ENCODE data around the gene KMT2E.

The KMT2E gene

GRCh38 chr7:105010504-105011130, 3.4 kb upstream of the KMT2E start:
- H3K9ac ChIP-seq (ENCODE audit: insufficient read length) = peak overlapping the region; percentile 100
- TF ChIP-seq EZH2 (IDR thresholded peaks at IDR 0.05) (no peak), POLR2AphosphoS5 (IDR thresholded peaks at IDR 0.05; ENCODE audit: borderline replicate concordance, low read depth, low read length) (no peak), FOXP2 (optimal IDR thresholded peaks at IDR 0.05; ENCODE audit: control extremely low read depth, extremely low read length, insufficient read depth) (no peak)
- H3K27ac ChIP-seq = peak overlapping the region; percentile 99; the same call in 1 of the 2 replicates
- DNase-seq (ENCODE audit: low read depth, low spot score) = no peak
- H3K36me3 ChIP-seq (ENCODE audit: insufficient read depth, low read length) = peaks cover 36% of the 10 kb centered on the region
- peak overlapping the region; percentile 94 for H3K4me3 ChIP-seq
- no peaks in the 10 kb centered on the region for H3K9me3 ChIP-seq (ENCODE audit: low read depth, low read length)

GRCh38 chr7:105011141-105011830, 2.7 kb upstream of the KMT2E start:
- peak overlapping the region; percentile 100 for H3K9ac ChIP-seq (ENCODE audit: insufficient read length)
- peak overlapping the region; percentile 99 for H3K27ac ChIP-seq
- peak overlapping the region; percentile 94 for H3K4me3 ChIP-seq
- TF ChIP-seq FOXP2 (optimal IDR thresholded peaks at IDR 0.05; ENCODE audit: control extremely low read depth, extremely low read length, insufficient read depth) (no peak), POLR2AphosphoS5 (IDR thresholded peaks at IDR 0.05; ENCODE audit: borderline replicate concordance, low read depth, low read length) (no peak), EZH2 (IDR thresholded peaks at IDR 0.05) (no peak)
- H3K9me3 ChIP-seq (ENCODE audit: low read depth, low read length) = no peaks in the 10 kb centered on the region
- H3K36me3 ChIP-seq (ENCODE audit: insufficient read depth, low read length) = peaks cover 33% of the 10 kb centered on the region
- no peak for DNase-seq (ENCODE audit: low read depth, low spot score)

GRCh38 chr7:105011831-105012502, 2.0 kb upstream of the KMT2E start:
- Histone ChIP-seq H3K9me3 (ENCODE audit: low read depth, low read length) (no peaks in the 10 kb centered on the region), H3K36me3 (ENCODE audit: insufficient read depth, low read length) (peaks cover 28% of the 10 kb centered on the region), H3K9ac (ENCODE audit: insufficient read length) (peak overlapping the region; percentile 100), H3K4me3 (peak overlapping the region; percentile 94), H3K27ac (peak overlapping the region; percentile 99)
- DNase-seq (ENCODE audit: low read depth, low spot score) = peak; percentile 50
- TF ChIP-seq FOXP2 (optimal IDR thresholded peaks at IDR 0.05; ENCODE audit: control extremely low read depth, extremely low read length, insufficient read depth) = no peak
- no peak for TF ChIP-seq POLR2AphosphoS5 (IDR thresholded peaks at IDR 0.05; ENCODE audit: borderline replicate concordance, low read depth, low read length)
- no peak for TF ChIP-seq EZH2 (IDR thresholded peaks at IDR 0.05)

GRCh38 chr7:105012503-105013220, 1.3 kb upstream of the KMT2E start:
- Histone ChIP-seq H3K9me3 (ENCODE audit: low read depth, low read length) (no peaks in the 10 kb centered on the region), H3K9ac (ENCODE audit: insufficient read length) (peak overlapping the region; percentile 100), H3K36me3 (ENCODE audit: insufficient read depth, low read length) (peaks cover 22% of the 10 kb centered on the region), H3K4me3 (peak overlapping the region; percentile 94), H3K27ac (peak overlapping the region; percentile 99)
- TF ChIP-seq POLR2AphosphoS5 (IDR thresholded peaks at IDR 0.05; ENCODE audit: borderline replicate concordance, low read depth, low read length) (peak; percentile 76; the same call in 1 of the 2 replicates), FOXP2 (optimal IDR thresholded peaks at IDR 0.05; ENCODE audit: control extremely low read depth, extremely low read length, insufficient read depth) (peak; percentile 69), EZH2 (IDR thresholded peaks at IDR 0.05) (no peak)
- DNase-seq (ENCODE audit: low read depth, low spot score) = peak; percentile 88

- no peak for TF ChIP-seq EZH2 (IDR thresholded peaks at IDR 0.05)
- TF ChIP-seq POLR2AphosphoS5 (IDR thresholded peaks at IDR 0.05; ENCODE audit: borderline replicate concordance, low read depth, low read length) = peak; percentile 68
- peak; percentile 14 for TF ChIP-seq FOXP2 (optimal IDR thresholded peaks at IDR 0.05; ENCODE audit: control extremely low read depth, extremely low read length, insufficient read depth)
- Histone ChIP-seq H3K27ac (peak overlapping the region; percentile 99), H3K9ac (ENCODE audit: insufficient read length) (peak overlapping the region; percentile 100), H3K9me3 (ENCODE audit: low read depth, low read length) (no peaks in the 10 kb centered on the region), H3K36me3 (ENCODE audit: insufficient read depth, low read length) (peaks cover 18% of the 10 kb centered on the region), H3K4me3 (peak overlapping the region; percentile 94)
- DNase-seq (ENCODE audit: low read depth, low spot score) = no peak
Observed at GRCh38 chr7:105013221-105013815, 687 bp upstream of the KMT2E start.

GRCh38 chr7:105014693-105015389, 836 bp downstream of the KMT2E start:
- TF ChIP-seq FOXP2 (optimal IDR thresholded peaks at IDR 0.05; ENCODE audit: control extremely low read depth, extremely low read length, insufficient read depth) (no peak), POLR2AphosphoS5 (IDR thresholded peaks at IDR 0.05; ENCODE audit: borderline replicate concordance, low read depth, low read length) (peak; percentile 50)
- Histone ChIP-seq H3K9ac (ENCODE audit: insufficient read length) (peak overlapping the region; percentile 100), H3K9me3 (ENCODE audit: low read depth, low read length) (no peaks in the 10 kb centered on the region), H3K4me3 (peak overlapping the region; percentile 94), H3K36me3 (ENCODE audit: insufficient read depth, low read length) (peaks cover 4% of the 10 kb centered on the region; the same call in 1 of the 2 replicates), H3K27ac (peak overlapping the region; percentile 99)
- no peak for DNase-seq (ENCODE audit: low read depth, low spot score)

GRCh38 chr7:105015390-105015965, 1.5 kb downstream of the KMT2E start:
- no peaks in the 10 kb centered on the region for H3K9me3 ChIP-seq (ENCODE audit: low read depth, low read length)
- H3K9ac ChIP-seq (ENCODE audit: insufficient read length) = peak overlapping the region; percentile 100
- peak overlapping the region; percentile 94 for H3K4me3 ChIP-seq
- H3K27ac ChIP-seq = peak overlapping the region; percentile 99
- DNase-seq (ENCODE audit: low read depth, low spot score) = no peak
- TF ChIP-seq POLR2AphosphoS5 (IDR thresholded peaks at IDR 0.05; ENCODE audit: borderline replicate concordance, low read depth, low read length) (no peak), FOXP2 (optimal IDR thresholded peaks at IDR 0.05; ENCODE audit: control extremely low read depth, extremely low read length, insufficient read depth) (no peak), EZH2 (IDR thresholded peaks at IDR 0.05) (no peak)
- H3K36me3 ChIP-seq (ENCODE audit: insufficient read depth, low read length) = no peaks in the 10 kb centered on the region

Measured in SK-N-MC (cell line).